H9 (cell line): ENCODE results near the gene EFCAB12. TPM values are rescaled to one million over a fixed set of nuclear protein-coding genes. Genes with fewer than 3 reads are reported as not detected.

ENCODE experiments used
- DNase-seq: peaks from one replicate; pipeline ENCODE4 v3.0.0-alpha.2; 2017
- H2AFZ ChIP-seq: one replicate; pipeline ENCODE4 v1.6.1; 2013; ENCODE audit warnings: mild to moderate bottlenecking, low read length, control low read depth, moderate library complexity
- H2AK5ac ChIP-seq: 2 replicates; pipeline ENCODE4 v1.6.1; 2013; ENCODE audit warnings: low read length, control low read depth, mixed read lengths; ENCODE audit not compliant: insufficient read length
- H2BK120ac ChIP-seq: one replicate; pipeline ENCODE4 v1.6.1; 2013; ENCODE audit warnings: low read depth, mild to moderate bottlenecking, low read length, control low read depth, inconsistent platforms; ENCODE audit not compliant: poor library complexity, severe bottlenecking
- H2BK12ac ChIP-seq: 2 replicates; pipeline ENCODE4 v1.6.1; 2013; ENCODE audit warnings: low read length, control low read depth, mixed read lengths, low read depth; ENCODE audit not compliant: insufficient read length
- H2BK15ac ChIP-seq: 2 replicates; pipeline ENCODE4 v1.6.1; 2013; ENCODE audit warnings: low read depth, low read length, control low read depth
- H2BK20ac ChIP-seq: one replicate; pipeline ENCODE4 v1.6.1; 2013; ENCODE audit warnings: low read depth, mild to moderate bottlenecking, low read length, control low read depth, inconsistent platforms; ENCODE audit not compliant: poor library complexity, severe bottlenecking
- H2BK5ac ChIP-seq: 2 replicates; pipeline ENCODE4 v1.6.1; 2013; ENCODE audit warnings: low read length, control low read depth, mixed read lengths; ENCODE audit not compliant: insufficient read length
- H3K14ac ChIP-seq: 2 replicates; pipeline ENCODE4 v1.6.1; 2013; ENCODE audit warnings: low read length, control low read depth; ENCODE audit not compliant: insufficient read depth
- H3K18ac ChIP-seq: 2 replicates; pipeline ENCODE4 v1.6.1; 2013; ENCODE audit warnings: low read depth, mild to moderate bottlenecking, mixed read lengths, low read length, control low read depth; ENCODE audit not compliant: insufficient read length
- H3K23ac ChIP-seq: 2 replicates; pipeline ENCODE4 v1.6.1; 2013; ENCODE audit warnings: low read length, control low read depth, mixed read lengths, low read depth; ENCODE audit not compliant: insufficient read length
- H3K23me2 ChIP-seq: 2 replicates; pipeline ENCODE4 v1.6.1; 2013; ENCODE audit warnings: low read depth, mild to moderate bottlenecking, mixed read lengths, low read length, control low read depth; ENCODE audit not compliant: insufficient read length, poor library complexity, severe bottlenecking
- H3K27ac ChIP-seq: 2 replicates; pipeline ENCODE4 v1.5.1; 2013; ENCODE audit warnings: low read length, control low read depth, mixed read lengths, low read depth; ENCODE audit not compliant: insufficient read length
- H3K27me3 ChIP-seq: 2 replicates; pipeline ENCODE4 v1.6.1; 2013; ENCODE audit warnings: low read length, control low read depth, inconsistent platforms; ENCODE audit not compliant: insufficient read depth
- H3K4ac ChIP-seq: 2 replicates; pipeline ENCODE4 v1.6.1; 2013; ENCODE audit warnings: low read depth, mild to moderate bottlenecking, control low read depth, inconsistent platforms, low read length, moderate library complexity
- H3K4me1 ChIP-seq: 2 replicates; pipeline ENCODE4 v1.6.1; 2013; ENCODE audit warnings: low read length, control low read depth, inconsistent platforms; ENCODE audit not compliant: insufficient read depth
- H3K4me2 ChIP-seq: 2 replicates; pipeline ENCODE4 v1.6.1; 2013; ENCODE audit warnings: low read length, control low read depth, mixed read lengths; ENCODE audit not compliant: insufficient read length, insufficient read depth
- H3K56ac ChIP-seq: 2 replicates; pipeline ENCODE4 v1.6.1; 2013; ENCODE audit warnings: low read depth, mild to moderate bottlenecking, mixed read lengths, low read length, control low read depth; ENCODE audit not compliant: insufficient read length
- H3K79me1 ChIP-seq: 2 replicates; pipeline ENCODE4 v1.6.1; 2013; ENCODE audit warnings: low read depth, mild to moderate bottlenecking, moderate library complexity, low read length, control low read depth, inconsistent platforms; ENCODE audit not compliant: insufficient read depth, poor library complexity, severe bottlenecking
- H3K79me2 ChIP-seq: 2 replicates; pipeline ENCODE4 v1.6.1; 2013; ENCODE audit warnings: low read length, control low read depth, inconsistent platforms; ENCODE audit not compliant: insufficient read depth
- H3K9ac ChIP-seq: 2 replicates; pipeline ENCODE4 v1.6.1; 2013; ENCODE audit warnings: low read length, control low read depth, mixed read lengths; ENCODE audit not compliant: insufficient read length; ENCODE audit errors: extremely low read depth
- H3K9me3 ChIP-seq: one replicate; pipeline ENCODE4 v1.6.1; 2013; ENCODE audit warnings: low read depth, low read length, inconsistent platforms; ENCODE audit not compliant: control insufficient read depth
- H3T11ph ChIP-seq: one replicate; pipeline ENCODE4 v1.6.1; 2013; ENCODE audit warnings: mild to moderate bottlenecking, low read length, control low read depth, inconsistent platforms
- H4K20me1 ChIP-seq: one replicate; pipeline ENCODE4 v1.6.1; 2013; ENCODE audit not compliant: control insufficient read depth, insufficient read length, insufficient read depth
- H4K5ac ChIP-seq: 2 replicates; pipeline ENCODE4 v1.6.1; 2013; ENCODE audit warnings: low read depth, mild to moderate bottlenecking, mixed read lengths, low read length, control low read depth; ENCODE audit not compliant: insufficient read length
- H4K8ac ChIP-seq: replicated peaks from 2 replicates; pipeline ENCODE4 v1.6.1; 2013; ENCODE audit warnings: low read length, control low read depth, mixed read lengths, low read depth; ENCODE audit not compliant: insufficient read length
- H4K91ac ChIP-seq: 2 replicates; pipeline ENCODE4 v1.6.1; 2013; ENCODE audit warnings: low read depth, mild to moderate bottlenecking, moderate library complexity, mixed read lengths, low read length, control low read depth; ENCODE audit not compliant: insufficient read length
- H3K27ac Mint-ChIP-seq, 3 experiments: 2 replicates in 2 of 3; 3 replicates in 1 of 3; pipeline ENCODE4 v1.8.0; 2020 to 2021; ENCODE audit warnings: mixed read lengths in 3 of 3, mild to moderate bottlenecking in 1 of 3, moderate library complexity in 1 of 3
- H3K27me3 Mint-ChIP-seq: 2 replicates; pipeline ENCODE4 v1.8.0; 2021; ENCODE audit warnings: low read depth, mild to moderate bottlenecking, moderate library complexity, mixed read lengths
- H3K36me3 Mint-ChIP-seq, 3 experiments: 2 replicates in 2 of 3; 3 replicates in 1 of 3; pipeline ENCODE4 v1.8.0; 2020 to 2021; ENCODE audit warnings: low read depth in 3 of 3, mixed read lengths in 3 of 3; ENCODE audit not compliant: insufficient read depth in 1 of 3
- H3K4me1 Mint-ChIP-seq, 2 experiments: 2 replicates each; pipeline ENCODE4 v1.8.0; 2020; ENCODE audit warnings: mixed read lengths in 2 of 2
- H3K4me3 Mint-ChIP-seq, 2 experiments: 2 replicates in 1 of 2; 3 replicates in 1 of 2; pipeline ENCODE4 v1.8.0; 2020 to 2021; ENCODE audit warnings: mild to moderate bottlenecking in 2 of 2, mixed read lengths in 2 of 2, moderate library complexity in 1 of 2
- H3K9me3 Mint-ChIP-seq, 2 experiments: 2 replicates in 1 of 2; 3 replicates in 1 of 2; pipeline ENCODE4 v1.8.0; 2020; ENCODE audit warnings: mild to moderate bottlenecking in 2 of 2, mixed read lengths in 2 of 2, moderate library complexity in 1 of 2
- WGBS: extraction: QIAGEN DNeasy Blood & Tissue Kit; methylation state at CpG from one replicate; pipeline ENCODE4 v1.1.7; 2013; ENCODE audit warnings: missing lambda C conversion rate, low lambda C conversion rate, mixed read lengths; ENCODE audit not compliant: insufficient read length; ENCODE audit errors: extremely low coverage; 5-methylcytosine and 5-hydroxymethylcytosine counted together
- total RNA-seq: library from RNA; stranded (reverse); gene quantifications from 2 replicates; pipeline ENCODE4 v1.2.1, GENCODE V29; 2021
- TF ChIP-seq, protein P1 (sequence below): fragments of 200-600 bp; sonication (generic); conservative IDR thresholded peaks from 3 replicates; pipeline ENCODE4 v1.8.0; 2021; ENCODE audit warnings: antibody characterized with exemption, mild to moderate bottlenecking

EFCAB12 gene
- total RNA-seq, 1 experiment from 2014 or later = 0.28 TPM

DNA sequence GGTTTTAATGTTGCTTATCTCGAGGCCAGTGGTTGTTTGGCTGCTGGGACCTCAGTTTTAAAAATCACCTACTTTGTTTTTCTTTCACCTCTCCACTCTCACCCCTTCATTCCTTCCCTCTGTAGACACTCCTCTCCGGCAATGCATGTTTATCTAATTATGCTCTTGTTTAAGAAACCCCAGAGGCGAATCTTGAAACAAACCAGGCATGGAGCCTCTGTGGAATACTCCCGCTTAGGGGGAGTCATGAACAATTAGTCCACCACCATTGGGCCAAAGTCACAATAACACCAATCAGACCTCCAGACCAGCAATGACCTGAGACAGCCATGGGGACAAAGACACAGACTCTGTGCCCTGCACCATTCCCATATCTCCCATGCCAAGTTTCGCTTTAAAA lies 53.3 kb downstream of the EFCAB12 start:
- H3K56ac ChIP-seq = no peak overlapping the region
- Mint-ChIP-seq H3K4me3 (no peak overlapping the region), H3K27ac (no peak overlapping the region), H3K4me1 (peaks cover 0 to 3% of the 10 kb centered on the region in 2 experiments; a peak in 1 of 4 replicates), H3K36me3 (no peaks in the 10 kb centered on the region; a peak in 2 of 7 replicates), H3K27me3 (peaks cover 1% of the 10 kb centered on the region; the same call in 1 of the 2 replicates), H3K9me3 (peaks cover 0 to 4% of the 10 kb centered on the region in 2 experiments; a peak in 4 of 5 replicates)
- H3K23me2 ChIP-seq = no peaks in the 10 kb centered on the region
- no peaks in the 10 kb centered on the region for H3K79me1 ChIP-seq
- no peak overlapping the region for H3K27ac ChIP-seq
- H3K18ac ChIP-seq = no peak overlapping the region
- H2BK15ac ChIP-seq = no peak overlapping the region
- WGBS = no CpG with 5 or more reads among the region's 5 CpGs
- H2BK120ac ChIP-seq = no peak overlapping the region
- TF ChIP-seq, protein P1, sequence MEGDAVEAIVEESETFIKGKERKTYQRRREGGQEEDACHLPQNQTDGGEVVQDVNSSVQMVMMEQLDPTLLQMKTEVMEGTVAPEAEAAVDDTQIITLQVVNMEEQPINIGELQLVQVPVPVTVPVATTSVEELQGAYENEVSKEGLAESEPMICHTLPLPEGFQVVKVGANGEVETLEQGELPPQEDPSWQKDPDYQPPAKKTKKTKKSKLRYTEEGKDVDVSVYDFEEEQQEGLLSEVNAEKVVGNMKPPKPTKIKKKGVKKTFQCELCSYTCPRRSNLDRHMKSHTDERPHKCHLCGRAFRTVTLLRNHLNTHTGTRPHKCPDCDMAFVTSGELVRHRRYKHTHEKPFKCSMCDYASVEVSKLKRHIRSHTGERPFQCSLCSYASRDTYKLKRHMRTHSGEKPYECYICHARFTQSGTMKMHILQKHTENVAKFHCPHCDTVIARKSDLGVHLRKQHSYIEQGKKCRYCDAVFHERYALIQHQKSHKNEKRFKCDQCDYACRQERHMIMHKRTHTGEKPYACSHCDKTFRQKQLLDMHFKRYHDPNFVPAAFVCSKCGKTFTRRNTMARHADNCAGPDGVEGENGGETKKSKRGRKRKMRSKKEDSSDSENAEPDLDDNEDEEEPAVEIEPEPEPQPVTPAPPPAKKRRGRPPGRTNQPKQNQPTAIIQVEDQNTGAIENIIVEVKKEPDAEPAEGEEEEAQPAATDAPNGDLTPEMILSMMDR = no peak
- no peak overlapping the region for H3K23ac ChIP-seq
- H2BK5ac ChIP-seq = no peak overlapping the region
- no peaks in the 10 kb centered on the region for H4K20me1 ChIP-seq
- no peak overlapping the region for H3K14ac ChIP-seq
- H3K4me2 ChIP-seq = no peak overlapping the region
- H2BK20ac ChIP-seq = no peak overlapping the region
- no peaks in the 10 kb centered on the region for H3K4me1 ChIP-seq
- H2AK5ac ChIP-seq = no peak overlapping the region
- H3K9ac ChIP-seq = no peak overlapping the region
- H3K9me3 ChIP-seq = peaks cover 7% of the 10 kb centered on the region
- no peak overlapping the region for H4K8ac ChIP-seq
- no peak overlapping the region for H2BK12ac ChIP-seq
- H4K91ac ChIP-seq = no peak overlapping the region
- no peaks in the 10 kb centered on the region for H3K79me2 ChIP-seq
- no peak overlapping the region for H4K5ac ChIP-seq
- no peak overlapping the region for H3K4ac ChIP-seq
- DNase-seq = no peak
- no peak overlapping the region for H2AFZ ChIP-seq
- H3K27me3 ChIP-seq = no peaks in the 10 kb centered on the region
- no peak overlapping the region for H3T11ph ChIP-seq
